HEK293 (cell line): Measurements from ENCODE around the gene PRKCA.
A peak's percentile ranks its signal among the peaks of the same experiment; 100 is the strongest.

ENCODE experiments used
- CTCF ChIA-PET: fragments of 350-600 bp; formaldehyde crosslinking; extraction: SDS; loops from one replicate; lab custom pipeline; 2021; ENCODE audit warnings: antibody characterized with exemption; lab: Yijun Ruan, JAX
- POLR2A ChIA-PET: fragments of 300-600 bp; formaldehyde crosslinking; extraction: SDS; loops from one replicate; lab custom pipeline; 2020; ENCODE audit warnings: antibody characterized with exemption, inconsistent platforms; lab: Yijun Ruan, JAX
- H3K27ac ChIP-seq: fragments of 200-500 bp; sonication (Bioruptor generic); 2 replicates; pipeline ENCODE4 v1.5.1; 2014; ENCODE audit warnings: low read depth, low read length, control low read depth, inconsistent platforms; ENCODE audit errors: extremely low read depth
- H3K36me3 ChIP-seq, 2 experiments: fragments of 200-500 bp in 1 of 2; sonication (Bioruptor generic) in 1 of 2; 1 replicate in 1 of 2; 2 replicates in 1 of 2; pipeline ENCODE4 v1.5.1; 2014 to 2017; ENCODE audit warnings: inconsistent platforms in 2 of 2, low read length in 2 of 2; ENCODE audit not compliant: control insufficient read depth in 2 of 2, insufficient read depth in 1 of 2
- H3K4me1 ChIP-seq: fragments of 200-500 bp; sonication (Bioruptor generic); 2 replicates; pipeline ENCODE4 v1.5.1; 2014; ENCODE audit warnings: mild to moderate bottlenecking, low read length, inconsistent platforms; ENCODE audit not compliant: control insufficient read depth, insufficient read depth
- H3K4me3 ChIP-seq: 2 replicates; pipeline ENCODE4 v1.5.1; 2011; ENCODE audit warnings: low read depth, mild to moderate bottlenecking, control low read depth, low read length, moderate library complexity
- H3K9me3 ChIP-seq: fragments of 200-500 bp; sonication (Bioruptor generic); 2 replicates; pipeline ENCODE4 v1.5.1; 2014; ENCODE audit warnings: low read depth, low read length, inconsistent platforms; ENCODE audit not compliant: control insufficient read depth, insufficient read depth
- AEBP2 ChIP-seq: fragments of 450-650 bp; formaldehyde crosslinking; IDR thresholded peaks from 2 replicates; pipeline ENCODE4 v1.5.1; 2016; ENCODE audit warnings: missing biosample characterization, missing genetic modification characterization, borderline replicate concordance
- BCL11B ChIP-seq: fragments of 450-650 bp; formaldehyde crosslinking; IDR thresholded peaks from 2 replicates; pipeline ENCODE4 v1.5.1; 2016; ENCODE audit warnings: low read depth, missing biosample characterization, missing genetic modification characterization
- BCL6B ChIP-seq: fragments of 450-650 bp; formaldehyde crosslinking; IDR thresholded peaks from 2 replicates; pipeline ENCODE4 v1.5.1; 2017; ENCODE audit warnings: missing biosample characterization, missing genetic modification characterization
- EGR2 ChIP-seq: fragments of 450-650 bp; formaldehyde crosslinking; IDR thresholded peaks from 2 replicates; pipeline ENCODE4 v1.5.1; 2016; ENCODE audit warnings: low read depth, missing biosample characterization, missing genetic modification characterization
- HOXD13 ChIP-seq: sonication (generic); formaldehyde crosslinking; IDR thresholded peaks from 2 replicates; pipeline ENCODE4 v1.8.0; 2022; ENCODE audit warnings: missing genetic modification reagents, borderline replicate concordance
- KLF16 ChIP-seq: fragments of 450-650 bp; formaldehyde crosslinking; IDR thresholded peaks from 2 replicates; pipeline ENCODE4 v1.5.1; 2017; ENCODE audit warnings: missing biosample characterization, missing genetic modification characterization
- PRDM1 ChIP-seq: fragments of 450-650 bp; formaldehyde crosslinking; IDR thresholded peaks from 2 replicates; pipeline ENCODE4; 2016; ENCODE audit warnings: missing biosample characterization, missing genetic modification characterization
- ZBTB8A ChIP-seq: fragments of 450-650 bp; formaldehyde crosslinking; IDR thresholded peaks from 2 replicates; pipeline ENCODE4 v1.5.1; 2016; ENCODE audit warnings: missing biosample characterization, missing genetic modification characterization
- ZEB2 ChIP-seq: fragments of 450-650 bp; formaldehyde crosslinking; IDR thresholded peaks from 2 replicates; pipeline ENCODE4 v1.5.1; 2016; ENCODE audit warnings: missing biosample characterization, missing genetic modification characterization
- ZFHX2 ChIP-seq: fragments of 450-650 bp; formaldehyde crosslinking; conservative IDR thresholded peaks from 2 replicates; pipeline ENCODE4 v1.5.1; 2016; ENCODE audit warnings: missing biosample characterization, missing genetic modification characterization
- ZNF121 ChIP-seq: fragments of 450-650 bp; formaldehyde crosslinking; IDR thresholded peaks from 2 replicates; pipeline ENCODE4 v1.5.1; 2016; ENCODE audit warnings: missing biosample characterization, missing genetic modification characterization
- ZNF132 ChIP-seq: fragments of 450-650 bp; formaldehyde crosslinking; IDR thresholded peaks from 2 replicates; pipeline ENCODE4 v1.5.1; 2017; ENCODE audit warnings: missing biosample characterization, missing genetic modification characterization, borderline replicate concordance
- ZNF24 ChIP-seq: fragments of 450-650 bp; formaldehyde crosslinking; IDR thresholded peaks from 2 replicates; pipeline ENCODE4 v1.5.1; 2016; ENCODE audit warnings: missing biosample characterization, missing genetic modification characterization
- ZNF274 ChIP-seq, 2 experiments: fragments of 200-500 bp in 1 of 2; fragments of 450-650 bp in 1 of 2; sonication (Bioruptor generic) in 1 of 2; formaldehyde crosslinking in 1 of 2; IDR thresholded peaks; 2 replicates each; pipeline versions ENCODE4 v1.5.1 to v1.6.1; 2014 to 2016; ENCODE audit warnings: borderline replicate concordance in 1 of 2, inconsistent platforms in 1 of 2, low read length in 1 of 2, missing biosample characterization in 1 of 2, missing genetic modification characterization in 1 of 2
- ZNF530 ChIP-seq: fragments of 450-650 bp; formaldehyde crosslinking; IDR thresholded peaks from 2 replicates; pipeline ENCODE4 v1.5.1; 2016; ENCODE audit warnings: low read depth, missing biosample characterization, missing genetic modification characterization
- ZNF544 ChIP-seq: fragments of 450-650 bp; formaldehyde crosslinking; IDR thresholded peaks from 2 replicates; pipeline ENCODE4 v1.5.0; 2017; ENCODE audit warnings: missing biosample characterization, missing genetic modification characterization
- ZNF677 ChIP-seq: fragments of 450-650 bp; IDR thresholded peaks from 2 replicates; pipeline ENCODE4 v1.5.0; 2018; ENCODE audit warnings: missing biosample characterization, mild to moderate bottlenecking, missing genetic modification characterization, moderate library complexity
- ZNF747 ChIP-seq: fragments of 450-650 bp; formaldehyde crosslinking; IDR thresholded peaks from 2 replicates; pipeline ENCODE4 v1.5.1; 2016; ENCODE audit warnings: missing biosample characterization, missing genetic modification characterization
- ZNF777 ChIP-seq: fragments of 450-650 bp; formaldehyde crosslinking; IDR thresholded peaks from 2 replicates; pipeline ENCODE4 v1.5.1; 2017; ENCODE audit warnings: missing biosample characterization, missing genetic modification characterization, borderline replicate concordance
- ZSCAN30 ChIP-seq: fragments of 450-650 bp; IDR thresholded peaks from 2 replicates; pipeline ENCODE4 v1.5.1; 2018; ENCODE audit warnings: missing biosample characterization, mild to moderate bottlenecking, missing genetic modification characterization, moderate library complexity

PRKCA gene

GRCh38 chr17:66655461-66655860, 353.0 kb downstream of the PRKCA start:
- Histone ChIP-seq H3K27ac (no peak overlapping the region), H3K4me1 (peaks cover 3% of the 10 kb centered on the region; the same call in 1 of the 2 replicates), H3K36me3 (no peaks in the 10 kb centered on the region), H3K4me3 (no peak overlapping the region), H3K9me3 (no peaks in the 10 kb centered on the region)
- POLR2A ChIA-PET = no interaction called here
- CTCF ChIA-PET = interaction anchor here (0.6 to 1.0 kb wide), 3 partner anchors 21 to 1240 kb away, joined by 3 read pairs; no protein-coding TSS in a partner anchor
- TF ChIP-seq ZNF544 (no peak), ZFHX2 (tag by site-specific recombination) (no peak), BCL11B (tag by site-specific recombination) (no peak), ZNF24 (tag by site-specific recombination) (no peak), ZNF747 (tag by site-specific recombination) (no peak), ZBTB8A (tag by site-specific recombination) (no peak), ZNF677 (no peak), ZNF121 (tag by site-specific recombination) (no peak), ZNF777 (tag by site-specific recombination) (no peak), ZNF274 (IDR thresholded peaks at IDR 0.05; ENCODE audit: low read length) (no peak), ZNF274 (tag by site-specific recombination; IDR thresholded peaks at IDR 0.05; ENCODE audit: borderline replicate concordance) (no peak), ZNF132 (no peak), HOXD13 (no peak), PRDM1 (tag by site-specific recombination) (no peak), ZNF530 (no peak), BCL6B (no peak), AEBP2 (tag by site-specific recombination) (no peak), ZSCAN30 (tag by site-specific recombination) (no peak), KLF16 (tag by site-specific recombination) (no peak)

DNA sequence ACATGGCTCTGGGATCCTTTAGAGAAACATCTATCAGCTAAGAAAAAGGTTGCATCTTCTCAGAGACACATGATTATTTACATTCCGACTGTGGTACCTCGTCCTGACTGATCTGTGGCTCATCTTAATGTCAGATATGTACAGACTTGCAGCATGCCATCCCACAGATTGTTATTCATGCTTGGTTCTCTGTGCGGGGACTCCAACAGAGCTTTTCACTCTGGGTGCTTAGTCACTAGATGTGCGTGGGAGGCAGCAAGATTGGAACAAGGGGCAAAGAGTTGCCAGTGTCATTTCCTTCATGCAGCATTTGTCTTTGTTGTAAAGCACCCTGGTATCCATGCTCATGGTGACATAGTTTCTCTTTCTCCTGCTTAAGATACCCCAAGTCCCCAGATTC, 353.4 kb downstream of the PRKCA start:
- no peaks in the 10 kb centered on the region for H3K9me3 ChIP-seq
- H3K4me1 ChIP-seq = peaks cover 3% of the 10 kb centered on the region; the same call in 1 of the 2 replicates
- TF ChIP-seq EGR2 (tag by site-specific recombination) (peak; percentile 66; the same call in 1 of the 2 replicates), ZEB2 (no peak), ZFHX2 (tag by site-specific recombination) (peak; percentile 80)
- TF ChIP-seq, all 188 proteins: peak for 2
- Histone ChIP-seq H3K36me3 (no peaks in the 10 kb centered on the region), H3K27ac (no peak overlapping the region), H3K4me3 (no peak overlapping the region)
- CTCF ChIA-PET = interaction anchor here (0.6 to 1.0 kb wide), 3 partner anchors 20 to 1240 kb away, joined by 3 read pairs; no protein-coding TSS in a partner anchor
- POLR2A ChIA-PET = no interaction called here
